ENCODE data around the gene CPD.
A peak's percentile ranks its signal among the peaks of the same experiment; 100 is the strongest.

Gene CPD

GRCh38 chr17:30506481-30506880 is 127.8 kb downstream of the CPD start:
- no peaks in the 10 kb centered on the region for H3K79me2 ChIP-seq (ENCODE audit: control insufficient read depth, insufficient read depth, low read length, unreplicated experiment)
- peaks cover 20% of the 10 kb centered on the region for H3K36me3 ChIP-seq (ENCODE audit: insufficient read depth, low read length)
- H2AFZ ChIP-seq (ENCODE audit: low read length, unreplicated experiment): no peak overlapping the region
- H3K27me3 ChIP-seq (ENCODE audit: insufficient read depth, low read length): no peaks in the 10 kb centered on the region
- no peak overlapping the region for H3K27ac ChIP-seq (ENCODE audit: low read depth, low read length)
- H3K4me1 ChIP-seq (ENCODE audit: control insufficient read depth, insufficient read depth, low read length, unreplicated experiment): no peaks in the 10 kb centered on the region
- no peak overlapping the region for H3K4me3 ChIP-seq (ENCODE audit: low read depth, low read length)

GRCh38 chr17:30513346-30513745 is 134.6 kb downstream of the CPD start:
- H2AFZ ChIP-seq (ENCODE audit: low read length, unreplicated experiment): no peak overlapping the region
- peaks cover 11% of the 10 kb centered on the region for H3K36me3 ChIP-seq (ENCODE audit: insufficient read depth, low read length)
- no peaks in the 10 kb centered on the region for H3K79me2 ChIP-seq (ENCODE audit: control insufficient read depth, insufficient read depth, low read length, unreplicated experiment)
- peaks cover 27% of the 10 kb centered on the region for H3K4me1 ChIP-seq (ENCODE audit: control insufficient read depth, insufficient read depth, low read length, unreplicated experiment)
- H3K27me3 ChIP-seq (ENCODE audit: insufficient read depth, low read length): no peaks in the 10 kb centered on the region
- H3K27ac ChIP-seq (ENCODE audit: low read depth, low read length): peak overlapping the region; percentile 87
- H3K4me3 ChIP-seq (ENCODE audit: low read depth, low read length): no peak overlapping the region

DNA sequence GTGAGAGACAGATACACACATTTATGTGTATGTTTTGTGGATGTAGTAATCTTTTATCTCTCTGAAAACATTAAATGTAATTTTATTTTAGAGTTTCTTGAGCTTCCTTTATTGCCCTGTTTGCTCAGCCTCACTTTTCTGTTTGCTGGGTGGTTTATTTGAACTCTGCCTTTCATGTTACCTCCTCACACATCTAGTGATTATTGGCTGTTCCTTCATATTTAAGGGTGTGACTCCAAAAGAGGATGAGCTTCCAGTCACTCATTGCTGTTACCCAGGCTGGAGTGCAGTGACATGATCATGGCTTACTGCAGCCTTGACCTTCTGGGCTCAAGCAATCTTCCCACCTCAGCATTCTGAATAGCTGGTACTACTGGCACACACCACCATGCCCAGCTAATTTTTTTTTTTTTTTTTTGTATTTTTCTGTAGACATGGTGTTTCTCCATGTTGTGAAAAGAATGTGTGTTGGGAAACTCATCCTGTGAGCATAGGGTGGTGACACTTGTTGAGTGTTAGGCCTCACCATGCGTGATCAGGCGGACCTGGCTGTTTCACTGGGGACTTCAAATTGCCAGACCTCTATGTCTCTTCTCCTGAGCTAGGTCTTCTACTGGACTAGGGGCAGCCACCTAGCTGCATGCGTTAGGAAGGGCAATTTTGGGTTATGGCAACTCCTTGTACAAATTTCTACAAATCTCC is 136.3 kb downstream of the CPD start:
- Histone ChIP-seq H3K36me3 (ENCODE audit: insufficient read depth, low read length) (peaks cover 11% of the 10 kb centered on the region), H3K27me3 (ENCODE audit: insufficient read depth, low read length) (no peaks in the 10 kb centered on the region), H3K4me3 (ENCODE audit: low read depth, low read length) (no peak overlapping the region), H3K27ac (ENCODE audit: low read depth, low read length) (no peak overlapping the region), H3K79me2 (ENCODE audit: control insufficient read depth, insufficient read depth, low read length, unreplicated experiment) (no peaks in the 10 kb centered on the region), H3K4me1 (ENCODE audit: control insufficient read depth, insufficient read depth, low read length, unreplicated experiment) (peaks cover 42% of the 10 kb centered on the region), H2AFZ (ENCODE audit: low read length, unreplicated experiment) (no peak overlapping the region)

- Histone ChIP-seq H3K27ac (ENCODE audit: low read depth, low read length) (peak overlapping the region; percentile 95), H2AFZ (ENCODE audit: low read length, unreplicated experiment) (no peak overlapping the region), H3K4me1 (ENCODE audit: control insufficient read depth, insufficient read depth, low read length, unreplicated experiment) (peaks cover 41% of the 10 kb centered on the region), H3K36me3 (ENCODE audit: insufficient read depth, low read length) (peaks cover 18% of the 10 kb centered on the region), H3K4me3 (ENCODE audit: low read depth, low read length) (no peak overlapping the region), H3K27me3 (ENCODE audit: insufficient read depth, low read length) (no peaks in the 10 kb centered on the region), H3K79me2 (ENCODE audit: control insufficient read depth, insufficient read depth, low read length, unreplicated experiment) (no peaks in the 10 kb centered on the region)
Measured at GRCh38 chr17:30517786-30518185, 139.1 kb downstream of the CPD start.

DNA sequence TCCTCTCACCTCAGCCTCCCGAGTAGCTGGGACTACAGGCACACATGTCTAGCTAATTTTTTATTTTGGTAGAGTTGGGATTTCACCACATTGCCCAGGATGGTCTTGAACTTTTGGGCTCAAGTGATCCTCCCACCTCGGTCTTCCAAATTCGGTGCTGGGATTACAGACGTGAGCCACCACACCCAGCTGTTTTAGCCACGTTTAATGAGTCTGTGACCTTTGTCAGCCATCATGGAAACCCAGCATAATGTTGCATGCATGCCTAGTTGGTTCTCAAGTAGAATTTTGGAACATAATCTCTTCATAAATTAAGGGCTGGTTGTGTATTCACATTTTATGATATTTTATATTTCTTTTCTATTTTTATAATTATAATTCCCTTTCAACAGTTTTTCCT is 140.4 kb downstream of the CPD start:
- peaks cover 10% of the 10 kb centered on the region for H3K36me3 ChIP-seq (ENCODE audit: insufficient read depth, low read length)
- no peak overlapping the region for H2AFZ ChIP-seq (ENCODE audit: low read length, unreplicated experiment)
- H3K27ac ChIP-seq (ENCODE audit: low read depth, low read length): peak overlapping the region; percentile 95

More for the DNA sequence above, 140.4 kb downstream of the CPD start:
- Histone ChIP-seq H3K4me1 (ENCODE audit: control insufficient read depth, insufficient read depth, low read length, unreplicated experiment) (peaks cover 32% of the 10 kb centered on the region), H3K79me2 (ENCODE audit: control insufficient read depth, insufficient read depth, low read length, unreplicated experiment) (no peaks in the 10 kb centered on the region), H3K27me3 (ENCODE audit: insufficient read depth, low read length) (no peaks in the 10 kb centered on the region), H3K4me3 (ENCODE audit: low read depth, low read length) (no peak overlapping the region)

Measured in ACC112 (cell line).